CD4-positive, alpha-beta T cell treated with Interleukin-15 for 4 hours (primary cell): ENCODE data around the gene CHRM4.

ENCODE experiments used
- DNase-seq: peaks from one replicate; pipeline ENCODE4 v3.0.0-alpha.2; 2020; ENCODE audit warnings: low spot score

Gene CHRM4

DNA sequence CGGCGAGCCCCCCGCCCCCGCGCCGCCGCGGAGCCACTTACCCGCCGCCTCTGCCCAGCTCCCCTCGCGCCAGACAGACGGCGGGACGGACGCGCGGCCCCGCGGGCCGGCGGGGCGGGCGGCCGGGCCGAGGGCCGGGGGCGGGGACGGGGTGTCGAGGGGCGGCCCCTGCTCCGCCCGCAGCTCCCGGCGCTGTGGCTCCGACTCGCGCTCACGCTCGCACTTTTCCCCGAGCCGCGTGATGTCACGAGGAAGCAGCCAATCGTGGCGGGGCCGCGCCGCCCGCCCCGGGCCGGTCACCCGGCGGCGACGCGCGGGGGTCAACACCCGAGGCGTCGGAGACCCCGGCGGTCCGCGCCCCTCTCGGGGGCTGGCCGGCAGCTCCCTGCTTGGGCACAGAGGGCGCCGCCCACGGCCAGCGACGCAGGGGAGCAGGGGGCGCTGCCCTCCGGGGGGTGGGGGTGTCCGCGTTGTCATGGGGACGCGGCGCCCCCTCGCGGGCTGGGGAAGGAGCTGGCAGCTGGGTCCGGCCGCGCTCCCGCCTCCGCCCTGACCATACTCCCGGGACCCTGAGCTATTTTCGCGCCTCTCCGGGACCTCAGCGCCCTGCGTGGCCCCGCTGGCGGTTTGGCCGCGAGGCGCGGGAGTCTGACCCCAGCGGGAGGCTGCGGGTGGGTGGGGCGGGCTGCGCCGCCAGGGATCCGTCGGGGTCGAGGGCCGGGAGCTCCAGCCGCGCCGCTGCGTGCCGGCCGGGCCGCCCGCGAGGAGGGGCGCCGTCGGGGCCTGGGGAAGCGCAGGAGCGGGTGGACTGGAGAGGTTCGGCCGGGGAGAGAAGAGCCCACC lies at the start of gene CHRM4:
TSS of gene CHRM4 (minus strand) at position 199 of the 843 bp plus-strand sequence. CDS start 5,219 bp downstream, outside the sequence.
- DNase-seq = no peak

GRCh38 chr11:46438211-46438610 lies 46.6 kb upstream of the CHRM4 start:
- DNase-seq = no peak

DNA sequence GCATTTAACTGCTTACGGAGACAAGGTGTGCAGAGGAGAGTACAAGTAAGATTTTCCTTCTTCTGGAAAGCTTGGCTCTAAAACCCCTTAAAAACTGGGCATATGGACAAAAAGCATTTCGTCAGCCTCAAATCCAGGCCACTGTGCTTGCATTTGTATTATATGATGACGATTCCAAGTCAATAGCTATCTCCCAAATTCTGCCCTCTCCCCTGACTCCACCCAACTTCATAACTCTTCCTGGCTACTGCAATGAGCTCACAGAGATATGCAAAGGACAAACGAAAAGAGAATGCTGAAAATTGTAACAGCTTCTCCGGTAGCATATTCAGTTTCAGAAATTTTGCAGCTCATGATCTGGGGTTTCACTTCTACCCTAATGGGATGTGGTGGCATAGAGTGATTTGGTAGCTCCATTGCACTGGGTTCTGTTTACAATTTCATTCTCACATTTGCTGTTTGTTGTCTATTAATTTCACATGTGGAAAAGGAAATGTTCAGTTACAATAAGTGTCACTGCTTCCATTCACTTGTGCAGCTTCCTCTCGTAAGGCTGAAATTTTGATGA lies 45.6 kb upstream of the CHRM4 start:
- no peak for DNase-seq

DNA sequence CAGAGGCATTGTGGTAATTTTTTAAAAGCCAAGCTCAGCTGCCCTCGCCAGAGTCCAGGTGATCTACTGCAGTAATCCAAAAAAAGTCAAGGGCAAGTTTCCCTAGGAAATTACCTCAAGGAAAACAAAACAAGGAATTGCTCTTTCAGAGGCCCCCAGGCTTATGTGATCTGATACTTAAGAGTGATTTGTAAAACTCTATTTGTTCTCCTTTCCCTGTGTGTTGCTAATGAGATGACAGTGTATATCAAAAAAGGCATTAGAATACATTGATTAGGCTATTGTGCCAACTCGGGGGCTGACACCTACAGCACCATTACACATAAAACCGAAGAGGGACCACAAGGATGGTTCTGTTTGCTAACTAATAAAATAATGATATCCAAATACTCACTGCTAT lies 44.5 kb upstream of the CHRM4 start:
- DNase-seq = no peak

- DNase-seq = no peak
Measured at GRCh38 chr11:46435679-46436078, 44.1 kb upstream of the CHRM4 start.

DNA sequence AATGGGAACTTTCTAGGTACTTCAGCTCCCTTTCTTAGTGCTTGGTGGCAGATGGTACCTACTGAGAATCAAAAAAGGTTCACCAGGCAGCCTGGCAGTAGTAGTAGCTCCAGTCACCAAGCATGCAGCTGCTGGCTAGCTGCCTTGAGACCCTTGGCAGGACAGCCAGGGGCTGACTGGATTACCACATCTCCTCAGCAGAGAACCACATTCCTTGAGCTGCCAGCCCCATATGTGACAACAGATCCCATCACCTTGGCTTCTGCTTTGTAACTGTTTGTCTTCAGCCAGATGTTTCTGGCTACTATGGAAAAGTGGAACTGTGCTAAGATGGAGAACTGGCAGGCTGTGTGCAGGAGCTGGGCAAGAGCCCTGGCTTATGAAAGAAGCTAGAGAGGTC lies 39.6 kb upstream of the CHRM4 start:
- DNase-seq = no peak

DNA sequence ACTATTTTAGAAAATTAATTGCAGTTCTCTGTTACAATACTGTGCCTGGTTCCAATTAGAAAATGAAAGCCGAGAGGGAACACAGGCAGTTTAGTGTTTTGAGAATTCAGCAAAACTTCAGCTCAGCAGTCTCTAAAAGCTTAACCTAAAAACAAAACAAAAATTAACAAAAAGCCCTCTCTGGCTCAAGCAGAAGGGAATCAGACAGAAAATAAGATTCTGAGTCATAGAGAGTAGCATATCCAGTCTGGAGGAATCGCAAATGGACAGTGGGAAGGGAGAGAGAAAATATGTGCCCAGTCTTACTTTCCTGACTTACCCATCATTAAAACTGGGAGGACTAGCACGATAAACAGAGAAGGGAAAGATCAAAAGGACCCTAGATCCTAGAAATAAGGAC lies 38.1 kb upstream of the CHRM4 start:
- no peak for DNase-seq

DNA sequence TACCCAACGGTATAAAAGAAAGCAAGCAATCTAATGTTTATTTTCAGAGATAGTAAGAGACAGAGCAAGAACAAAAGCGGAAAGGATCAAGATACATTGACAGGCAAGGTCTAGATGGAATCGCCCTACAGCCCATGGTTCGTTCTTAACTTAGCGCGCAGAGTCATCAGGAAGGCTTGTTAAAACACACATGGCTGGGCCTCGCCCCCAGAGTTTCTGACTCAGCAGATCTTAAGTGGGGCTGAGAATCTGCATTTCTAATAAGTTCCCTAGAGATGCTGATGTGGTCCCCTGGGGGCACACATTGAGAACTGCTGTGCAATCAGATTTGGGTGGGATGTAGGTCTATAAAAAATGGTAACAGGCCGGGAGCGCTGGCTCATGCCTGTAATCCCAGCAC lies 35.8 kb upstream of the CHRM4 start:
- no peak for DNase-seq

GRCh38 chr11:46426233-46426991 lies 34.8 kb upstream of the CHRM4 start:
- DNase-seq = no peak

GRCh38 chr11:46422588-46422987 lies 31.0 kb upstream of the CHRM4 start:
- no peak for DNase-seq

GRCh38 chr11:46421257-46421880 lies 29.8 kb upstream of the CHRM4 start:
- DNase-seq = no peak

DNA sequence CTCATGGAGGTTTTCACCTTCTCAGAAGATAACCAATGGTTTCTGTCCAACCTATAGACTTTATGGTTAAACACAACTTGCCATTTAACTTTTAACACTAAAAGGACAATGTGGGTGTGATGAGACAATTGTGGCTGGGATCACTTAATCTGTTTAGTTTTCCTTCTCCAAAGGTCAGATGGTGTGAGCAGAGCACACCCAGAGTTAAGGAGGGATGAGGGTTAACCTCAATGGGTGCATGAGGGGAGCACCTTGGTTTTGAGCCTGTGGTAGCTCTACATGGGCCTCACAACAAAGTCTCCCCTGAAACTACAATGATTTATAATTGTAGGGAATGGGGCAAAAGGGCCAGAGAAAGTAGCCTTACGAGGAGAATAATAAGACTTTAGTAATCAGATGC lies 28.9 kb upstream of the CHRM4 start:
- no peak for DNase-seq

- no peak for DNase-seq
Measured at GRCh38 chr11:46418751-46419150, 27.2 kb upstream of the CHRM4 start.

- no peak for DNase-seq
Measured at GRCh38 chr11:46417711-46418110, 26.1 kb upstream of the CHRM4 start.

GRCh38 chr11:46414879-46415278 lies 23.3 kb upstream of the CHRM4 start:
- no peak for DNase-seq

DNA sequence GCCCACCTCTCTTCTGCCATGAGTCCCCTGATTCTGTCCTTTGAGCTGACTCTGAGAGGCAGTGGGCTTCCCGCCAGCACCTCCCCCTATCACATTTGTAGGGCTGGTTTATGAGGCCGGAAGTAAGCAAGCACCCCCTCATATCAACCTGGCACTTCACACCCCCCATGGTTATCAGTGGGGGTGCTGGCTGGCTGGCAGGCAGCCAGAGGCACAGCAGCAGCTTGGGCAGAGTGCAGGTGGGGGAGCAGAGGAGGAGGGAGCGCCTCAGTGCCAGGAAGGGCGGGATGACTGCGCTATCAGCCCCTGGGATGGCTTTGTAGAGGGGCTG lies 22.9 kb upstream of the CHRM4 start:
- DNase-seq = no peak

DNA sequence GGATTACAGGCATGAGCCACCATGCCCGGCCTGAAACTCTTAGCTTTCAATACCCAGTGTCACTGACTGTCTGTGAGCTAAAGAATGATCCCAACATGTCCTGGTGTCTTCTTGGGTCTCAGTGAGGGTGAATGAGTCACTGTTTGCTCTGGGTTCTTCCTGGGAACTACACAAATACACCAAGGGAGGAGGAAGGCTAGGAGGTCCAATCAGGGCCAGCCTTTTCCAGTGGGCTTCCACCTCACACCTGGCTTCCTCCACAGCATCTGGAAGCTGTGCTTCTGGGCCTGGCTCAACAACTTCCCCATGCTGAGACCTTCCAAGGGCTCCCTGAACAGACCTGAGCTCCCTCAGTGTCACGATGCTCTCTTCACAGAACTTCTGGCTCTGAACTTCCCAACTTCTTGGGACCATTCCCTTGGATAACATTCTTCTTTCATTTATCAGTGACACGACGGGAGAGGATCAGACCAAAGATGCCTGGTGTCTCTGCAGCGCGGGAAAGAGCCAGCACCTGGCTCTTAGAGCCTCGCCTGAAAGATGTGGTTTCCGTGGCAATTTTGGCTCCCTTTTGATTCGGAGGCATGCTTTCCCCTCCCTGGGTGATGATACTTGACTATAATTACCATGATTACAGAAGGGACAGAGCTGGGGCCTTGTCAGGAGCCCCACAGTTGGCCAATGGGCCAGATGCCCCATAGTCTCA lies 22.3 kb upstream of the CHRM4 start:
- no peak for DNase-seq

DNA sequence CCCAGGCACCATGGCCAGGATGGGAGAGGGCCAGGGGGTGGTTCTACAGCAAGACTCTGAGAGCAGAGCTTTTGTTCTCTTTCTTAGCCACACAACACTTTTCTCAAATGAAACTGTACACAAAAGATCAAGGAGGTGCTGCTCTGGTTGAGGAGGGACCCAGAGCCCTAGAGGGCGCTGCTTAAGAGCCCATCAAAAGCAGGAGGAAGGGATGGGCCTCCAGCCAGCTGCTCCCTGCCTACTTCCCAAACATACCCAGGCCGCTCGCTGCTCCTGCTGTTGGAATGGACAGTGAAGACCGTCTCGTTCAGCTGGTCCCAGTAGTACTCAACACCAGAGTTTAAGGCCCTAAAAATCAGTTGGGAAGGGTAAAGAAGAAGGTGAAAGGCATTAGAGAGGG lies 18.4 kb upstream of the CHRM4 start:
- no peak for DNase-seq

GRCh38 chr11:46408407-46408986 lies 16.9 kb upstream of the CHRM4 start:
- DNase-seq = no peak

- no peak for DNase-seq
Measured at GRCh38 chr11:46407635-46408034, 16.1 kb upstream of the CHRM4 start.

DNA sequence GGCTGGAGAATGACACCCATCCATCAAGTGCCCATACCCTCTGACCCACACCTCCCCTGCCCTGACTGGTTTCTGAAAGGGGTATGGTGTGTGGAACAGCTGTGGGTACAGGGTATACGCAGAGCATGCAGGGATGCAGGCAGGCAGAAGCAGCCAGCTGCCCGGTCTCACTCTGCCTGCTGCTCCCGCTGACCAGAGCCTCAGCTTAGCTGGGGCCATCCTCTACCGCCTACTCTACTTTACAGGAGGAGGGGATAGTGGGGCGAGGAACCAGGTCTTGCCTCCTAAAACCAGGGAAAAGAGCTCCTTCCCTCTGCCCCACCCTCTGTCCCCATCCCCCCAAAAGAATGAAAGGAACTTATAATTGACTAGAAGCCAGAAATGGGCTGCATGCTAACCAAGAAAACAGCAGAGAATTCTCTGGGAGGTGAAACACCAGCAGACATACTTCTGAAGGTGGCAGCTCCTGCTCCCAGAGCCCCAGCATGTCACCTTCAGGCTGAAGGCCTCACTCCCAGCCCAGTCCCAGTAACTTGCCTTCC lies 13.0 kb upstream of the CHRM4 start:
- DNase-seq = no peak
